Fibroblast of the aortic adventitia (primary cell): ENCODE results near the gene NRXN3. TPM values are rescaled to one million over a fixed set of nuclear protein-coding genes. Genes with fewer than 3 reads are reported as not detected.

Experiments
- DNase-seq: peaks from one replicate; pipeline ENCODE4 v3.0.0-alpha.2; 2010; ENCODE audit warnings: low read depth
- H3K4me3 ChIP-seq: 2 replicates; pipeline ENCODE4 v1.5.1; 2011; ENCODE audit warnings: low read depth, mild to moderate bottlenecking, control low read depth, low read length, moderate library complexity
- CTCF ChIP-seq: IDR thresholded peaks from 2 replicates; pipeline ENCODE4 v1.5.1; 2011; ENCODE audit warnings: mild to moderate bottlenecking, low read length, control low read depth, inconsistent platforms; ENCODE audit not compliant: insufficient read depth
- total RNA-seq: library from RNA; depleted of rRNA; stranded (reverse); fragments of >200 nt; gene quantifications from 2 replicates; pipeline ENCODE4 v1.2.3, GENCODE V29; 2012; ENCODE audit warnings: low replicate concordance

The NRXN3 gene
- total RNA-seq, 1 donor: 0.18 TPM

DNA sequence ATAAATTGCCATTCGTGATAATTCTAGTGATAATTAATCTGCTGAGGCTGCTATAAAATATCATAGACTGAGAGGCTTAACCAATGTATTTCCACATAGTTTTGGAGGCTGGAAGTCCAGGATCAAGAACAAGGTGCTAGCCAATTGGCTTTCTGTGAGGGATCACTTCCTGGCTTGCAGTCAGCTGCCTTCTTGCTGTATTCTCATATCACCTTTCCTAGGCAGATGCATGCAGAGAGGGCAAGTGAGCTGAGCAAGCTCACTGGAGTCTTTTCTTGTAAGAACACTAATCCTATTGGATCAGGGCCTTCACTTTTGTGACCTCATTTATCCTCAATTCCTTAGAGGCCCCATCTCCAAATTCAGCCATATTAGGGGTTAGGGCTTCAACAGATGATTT is 1400.5 kb downstream of the NRXN3 start:
- no peak for DNase-seq
- no peak for TF ChIP-seq CTCF
- no peak overlapping the region for H3K4me3 ChIP-seq

GRCh38 chr14:79571366-79571765 is 1401.2 kb downstream of the NRXN3 start:
- H3K4me3 ChIP-seq: no peak overlapping the region

GRCh38 chr14:79573486-79573885 is 1403.3 kb downstream of the NRXN3 start:
- no peak for TF ChIP-seq CTCF
- H3K4me3 ChIP-seq: no peak overlapping the region
- peak; percentile 45 for DNase-seq

More at GRCh38 chr14:79571366-79571765, 1401.2 kb downstream of the NRXN3 start:
- TF ChIP-seq CTCF: no peak
- DNase-seq: no peak

- no peak for DNase-seq
- H3K4me3 ChIP-seq: no peak overlapping the region
- TF ChIP-seq CTCF: no peak
These were observed 1404.9 kb downstream of the NRXN3 start for GRCh38 chr14:79575032-79575431.

DNA sequence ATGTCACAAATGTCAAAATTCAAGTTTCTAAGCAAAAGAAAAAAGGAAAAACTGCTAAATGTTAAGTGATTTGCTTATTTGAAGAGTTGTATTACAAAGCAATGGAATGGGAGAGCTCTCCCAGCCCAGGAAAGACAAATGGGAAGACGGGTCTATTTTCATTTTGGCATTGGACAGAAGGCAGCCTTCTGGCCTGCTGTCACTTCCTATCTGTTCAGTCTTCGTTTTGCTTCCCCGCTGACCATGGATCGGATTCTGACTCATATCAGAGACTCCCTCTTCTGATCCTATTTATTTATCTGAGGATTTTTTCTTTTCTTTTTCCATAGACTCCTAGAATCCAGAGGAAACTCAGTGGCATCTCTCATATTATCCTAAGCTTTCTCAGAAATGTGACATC is 1406.3 kb downstream of the NRXN3 start:
- peak; percentile 30 for DNase-seq
- no peak overlapping the region for H3K4me3 ChIP-seq

DNA sequence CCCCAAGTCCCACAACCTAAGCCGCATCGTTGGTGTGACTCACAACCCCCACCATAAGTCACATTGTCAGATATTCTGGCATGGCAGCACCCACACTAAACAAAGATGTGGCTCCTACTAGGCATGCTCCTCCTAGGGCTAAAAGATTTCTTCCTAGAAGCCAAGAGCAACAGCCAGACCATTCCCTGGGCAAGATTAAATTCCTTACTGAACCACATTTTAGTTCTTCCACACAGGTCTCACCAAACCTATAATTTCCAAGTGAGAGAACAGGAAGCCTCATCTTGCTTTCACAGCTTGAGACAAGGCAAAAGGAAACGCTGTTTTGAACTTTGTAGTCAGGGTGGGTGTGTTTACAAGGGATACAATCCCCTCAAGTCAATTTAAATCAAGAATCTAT is 1408.3 kb downstream of the NRXN3 start:
- TF ChIP-seq CTCF: no peak
- H3K4me3 ChIP-seq: no peak overlapping the region
- DNase-seq: peak; percentile 22

More for the DNA sequence above, 1406.3 kb downstream of the NRXN3 start:
- no peak for TF ChIP-seq CTCF

DNA sequence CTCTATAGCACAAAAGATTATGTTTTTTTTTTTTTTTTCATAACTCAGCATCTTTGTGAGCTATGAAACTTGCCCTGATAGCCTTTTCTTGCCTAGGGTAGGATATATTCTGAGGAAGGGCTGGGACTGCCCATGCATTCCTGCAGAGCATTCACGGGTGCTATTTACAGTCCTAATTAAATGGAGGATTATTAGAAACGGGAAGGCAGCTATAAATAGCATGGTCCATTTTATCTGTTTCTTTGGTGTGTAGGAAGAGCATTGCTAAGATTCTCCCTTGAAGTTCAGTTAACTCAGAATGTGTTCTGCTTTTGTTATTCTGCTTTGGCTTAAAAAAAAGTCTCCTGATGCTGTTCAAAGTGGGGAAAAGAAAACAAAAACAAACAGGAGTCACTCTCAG is 1410.2 kb downstream of the NRXN3 start:
- H3K4me3 ChIP-seq: no peak overlapping the region
- DNase-seq: no peak
- no peak for TF ChIP-seq CTCF
